ENCODE measurements around the gene SMURF1.
A peak's percentile ranks its signal among the peaks of the same experiment; 100 is the strongest.

SMURF1 gene

DNA sequence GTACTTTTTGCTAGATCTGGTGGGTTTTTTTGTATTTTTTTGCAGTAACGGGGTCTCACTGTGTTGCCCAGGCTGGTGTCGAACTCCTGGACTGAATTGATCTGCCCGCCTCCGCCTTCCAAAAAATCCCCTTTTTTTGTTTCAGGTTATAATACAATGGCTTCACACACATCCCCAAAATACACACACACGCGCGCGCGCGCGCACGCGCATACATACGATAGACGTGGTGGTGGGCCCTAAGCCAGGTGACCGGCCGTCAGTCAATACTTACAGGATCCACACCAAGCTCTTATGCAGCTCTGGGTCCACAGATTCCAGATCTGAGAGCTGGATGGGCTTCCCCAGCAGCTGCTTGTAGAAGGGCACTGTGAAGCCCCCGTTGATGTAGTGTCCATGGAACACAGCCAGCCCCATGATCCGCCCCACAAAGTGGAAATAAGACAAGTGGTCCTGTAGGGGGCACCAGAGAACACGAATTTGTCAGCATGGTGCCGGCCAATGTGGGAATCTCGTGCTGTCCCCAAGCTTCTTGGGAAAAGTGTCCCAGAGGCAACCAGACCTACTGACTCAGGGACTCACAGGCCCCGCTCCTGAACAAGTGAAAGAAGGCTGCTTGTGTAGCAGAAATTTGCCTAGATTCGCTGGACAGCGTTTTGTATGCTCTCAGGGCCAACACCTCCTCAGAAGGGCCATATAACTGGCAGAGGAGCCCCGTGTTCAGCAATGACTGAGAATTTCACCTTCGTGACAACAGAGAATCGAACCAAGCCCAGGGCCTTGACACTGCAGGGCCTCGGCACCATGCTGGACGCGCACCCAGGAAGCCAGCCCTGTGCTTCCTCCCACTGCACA, 103.6 kb downstream of the SMURF1 start:
- ATAC-seq, result peak; percentile 84
- TF ChIP-seq OSR1 (CRISPR knock-in tag; IDR thresholded peaks at IDR 0.05), result no peak
- TF ChIP-seq ZFP3 (CRISPR knock-in tag; IDR thresholded peaks at IDR 0.05), result 0 out of 2 replicates have a peak, but pooled peaks have one; percentile 11

DNA sequence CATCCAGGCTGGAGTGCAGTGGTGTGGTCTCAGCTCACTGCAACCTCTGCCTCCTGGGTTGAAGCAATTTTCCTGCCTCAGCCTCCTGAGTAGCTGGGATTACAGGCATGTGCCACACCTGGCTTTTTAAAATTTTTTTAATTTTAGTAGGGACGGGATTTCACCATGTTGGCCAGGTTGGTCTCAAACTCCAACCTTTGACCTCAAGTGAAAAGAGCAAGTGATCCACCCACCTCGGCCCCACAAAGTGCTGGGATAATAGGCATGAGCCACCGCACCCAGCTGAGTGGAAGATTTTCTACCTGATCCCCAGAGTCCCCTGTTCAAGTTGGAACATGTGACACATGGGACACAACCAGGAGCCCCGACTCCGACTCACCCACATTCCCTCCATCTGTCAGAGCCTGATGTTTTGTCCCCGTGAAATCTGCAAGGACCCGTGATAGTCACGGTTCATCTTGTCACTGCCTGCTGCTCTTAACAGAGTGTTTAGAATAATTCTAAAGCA, 104.5 kb downstream of the SMURF1 start:
- TF ChIP-seq ZFP3 (CRISPR knock-in tag; IDR thresholded peaks at IDR 0.05), result no peak
- no peak for TF ChIP-seq PPARA (CRISPR knock-in tag; IDR thresholded peaks at IDR 0.05; ENCODE audit: borderline replicate concordance)
- TF ChIP-seq, protein P1, sequence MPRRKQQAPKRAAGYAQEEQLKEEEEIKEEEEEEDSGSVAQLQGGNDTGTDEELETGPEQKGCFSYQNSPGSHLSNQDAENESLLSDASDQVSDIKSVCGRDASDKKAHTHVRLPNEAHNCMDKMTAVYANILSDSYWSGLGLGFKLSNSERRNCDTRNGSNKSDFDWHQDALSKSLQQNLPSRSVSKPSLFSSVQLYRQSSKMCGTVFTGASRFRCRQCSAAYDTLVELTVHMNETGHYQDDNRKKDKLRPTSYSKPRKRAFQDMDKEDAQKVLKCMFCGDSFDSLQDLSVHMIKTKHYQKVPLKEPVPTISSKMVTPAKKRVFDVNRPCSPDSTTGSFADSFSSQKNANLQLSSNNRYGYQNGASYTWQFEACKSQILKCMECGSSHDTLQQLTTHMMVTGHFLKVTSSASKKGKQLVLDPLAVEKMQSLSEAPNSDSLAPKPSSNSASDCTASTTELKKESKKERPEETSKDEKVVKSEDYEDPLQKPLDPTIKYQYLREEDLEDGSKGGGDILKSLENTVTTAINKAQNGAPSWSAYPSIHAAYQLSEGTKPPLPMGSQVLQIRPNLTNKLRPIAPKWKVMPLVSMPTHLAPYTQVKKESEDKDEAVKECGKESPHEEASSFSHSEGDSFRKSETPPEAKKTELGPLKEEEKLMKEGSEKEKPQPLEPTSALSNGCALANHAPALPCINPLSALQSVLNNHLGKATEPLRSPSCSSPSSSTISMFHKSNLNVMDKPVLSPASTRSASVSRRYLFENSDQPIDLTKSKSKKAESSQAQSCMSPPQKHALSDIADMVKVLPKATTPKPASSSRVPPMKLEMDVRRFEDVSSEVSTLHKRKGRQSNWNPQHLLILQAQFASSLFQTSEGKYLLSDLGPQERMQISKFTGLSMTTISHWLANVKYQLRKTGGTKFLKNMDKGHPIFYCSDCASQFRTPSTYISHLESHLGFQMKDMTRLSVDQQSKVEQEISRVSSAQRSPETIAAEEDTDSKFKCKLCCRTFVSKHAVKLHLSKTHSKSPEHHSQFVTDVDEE (CRISPR knock-in tag; IDR thresholded peaks at IDR 0.05), result no peak
- TF ChIP-seq ZFP30 (CRISPR knock-in tag; IDR thresholded peaks at IDR 0.05), result no peak
- TF ChIP-seq, protein P2, sequence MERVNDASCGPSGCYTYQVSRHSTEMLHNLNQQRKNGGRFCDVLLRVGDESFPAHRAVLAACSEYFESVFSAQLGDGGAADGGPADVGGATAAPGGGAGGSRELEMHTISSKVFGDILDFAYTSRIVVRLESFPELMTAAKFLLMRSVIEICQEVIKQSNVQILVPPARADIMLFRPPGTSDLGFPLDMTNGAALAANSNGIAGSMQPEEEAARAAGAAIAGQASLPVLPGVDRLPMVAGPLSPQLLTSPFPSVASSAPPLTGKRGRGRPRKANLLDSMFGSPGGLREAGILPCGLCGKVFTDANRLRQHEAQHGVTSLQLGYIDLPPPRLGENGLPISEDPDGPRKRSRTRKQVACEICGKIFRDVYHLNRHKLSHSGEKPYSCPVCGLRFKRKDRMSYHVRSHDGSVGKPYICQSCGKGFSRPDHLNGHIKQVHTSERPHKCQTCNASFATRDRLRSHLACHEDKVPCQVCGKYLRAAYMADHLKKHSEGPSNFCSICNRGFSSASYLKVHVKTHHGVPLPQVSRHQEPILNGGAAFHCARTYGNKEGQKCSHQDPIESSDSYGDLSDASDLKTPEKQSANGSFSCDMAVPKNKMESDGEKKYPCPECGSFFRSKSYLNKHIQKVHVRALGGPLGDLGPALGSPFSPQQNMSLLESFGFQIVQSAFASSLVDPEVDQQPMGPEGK (CRISPR knock-in tag; IDR thresholded peaks at IDR 0.05; ENCODE audit: borderline replicate concordance), result no peak
- TF ChIP-seq ARNTL (CRISPR knock-in tag; IDR thresholded peaks at IDR 0.05; ENCODE audit: borderline replicate concordance, low read depth), result no peak
- TF ChIP-seq TOX (CRISPR knock-in tag; IDR thresholded peaks at IDR 0.05; ENCODE audit: borderline replicate concordance), result no peak
- no peak for TF ChIP-seq BACH2 (CRISPR knock-in tag; IDR thresholded peaks at IDR 0.05; ENCODE audit: borderline replicate concordance)
- TF ChIP-seq, protein P3, sequence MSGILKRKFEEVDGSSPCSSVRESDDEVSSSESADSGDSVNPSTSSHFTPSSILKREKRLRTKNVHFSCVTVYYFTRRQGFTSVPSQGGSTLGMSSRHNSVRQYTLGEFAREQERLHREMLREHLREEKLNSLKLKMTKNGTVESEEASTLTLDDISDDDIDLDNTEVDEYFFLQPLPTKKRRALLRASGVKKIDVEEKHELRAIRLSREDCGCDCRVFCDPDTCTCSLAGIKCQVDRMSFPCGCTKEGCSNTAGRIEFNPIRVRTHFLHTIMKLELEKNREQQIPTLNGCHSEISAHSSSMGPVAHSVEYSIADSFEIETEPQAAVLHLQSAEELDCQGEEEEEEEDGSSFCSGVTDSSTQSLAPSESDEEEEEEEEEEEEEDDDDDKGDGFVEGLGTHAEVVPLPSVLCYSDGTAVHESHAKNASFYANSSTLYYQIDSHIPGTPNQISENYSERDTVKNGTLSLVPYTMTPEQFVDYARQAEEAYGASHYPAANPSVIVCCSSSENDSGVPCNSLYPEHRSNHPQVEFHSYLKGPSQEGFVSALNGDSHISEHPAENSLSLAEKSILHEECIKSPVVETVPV (CRISPR knock-in tag; IDR thresholded peaks at IDR 0.05), result no peak
- no peak for ATAC-seq

DNA sequence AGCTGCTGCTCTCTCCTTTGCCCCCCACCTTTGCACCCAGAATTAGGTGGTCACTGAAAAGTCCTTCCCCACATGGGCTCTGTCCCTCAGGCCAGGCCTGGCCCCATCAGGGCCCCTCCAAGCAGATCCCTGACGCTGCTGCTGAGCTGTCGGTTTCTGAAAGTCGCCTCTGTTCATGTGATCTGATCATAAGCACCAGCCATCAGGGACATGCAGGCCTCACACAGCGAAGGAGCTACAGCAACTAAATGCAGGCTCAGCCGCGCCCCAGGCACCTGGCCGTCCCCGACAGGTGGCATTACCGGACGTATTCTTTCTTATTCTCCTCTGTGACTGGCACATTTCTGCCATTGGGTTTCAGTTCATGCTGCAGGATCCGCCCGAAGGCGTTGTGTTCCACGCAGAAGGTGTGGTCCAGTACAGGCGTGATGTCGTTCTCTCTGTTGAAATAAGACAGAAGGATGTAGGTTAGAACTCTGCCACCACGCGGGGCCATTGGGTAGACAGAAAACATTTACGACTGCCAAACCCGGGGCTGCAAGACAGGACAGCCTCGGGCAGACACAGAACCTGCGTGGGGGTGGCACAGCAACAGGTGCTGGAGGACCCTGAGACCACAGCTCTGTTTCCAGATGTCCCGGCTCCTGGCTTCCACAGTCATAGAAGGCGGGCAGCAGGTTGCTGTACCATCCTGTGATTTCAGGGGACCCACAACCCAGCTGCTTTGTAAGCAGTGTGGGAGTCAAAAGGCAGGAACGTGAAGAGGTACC, 105.6 kb downstream of the SMURF1 start:
- ATAC-seq, result no peak
- TF ChIP-seq OSR1 (CRISPR knock-in tag; IDR thresholded peaks at IDR 0.05) (no peak), ISL1 (CRISPR knock-in tag; IDR thresholded peaks at IDR 0.05) (no peak), BACH2 (CRISPR knock-in tag; IDR thresholded peaks at IDR 0.05; ENCODE audit: borderline replicate concordance) (no peak), CSDC2 (CRISPR knock-in tag; IDR thresholded peaks at IDR 0.05) (no peak), ZNF8 (CRISPR knock-in tag; IDR thresholded peaks at IDR 0.05) (no peak), TCF4 (CRISPR knock-in tag; IDR thresholded peaks at IDR 0.05; ENCODE audit: borderline replicate concordance) (no peak), ZNF565 (CRISPR knock-in tag; conservative IDR thresholded peaks at IDR 0.05; ENCODE audit: low read depth) (no peak)
- TF ChIP-seq, protein P2 (CRISPR knock-in tag; IDR thresholded peaks at IDR 0.05; ENCODE audit: borderline replicate concordance), result no peak

DNA sequence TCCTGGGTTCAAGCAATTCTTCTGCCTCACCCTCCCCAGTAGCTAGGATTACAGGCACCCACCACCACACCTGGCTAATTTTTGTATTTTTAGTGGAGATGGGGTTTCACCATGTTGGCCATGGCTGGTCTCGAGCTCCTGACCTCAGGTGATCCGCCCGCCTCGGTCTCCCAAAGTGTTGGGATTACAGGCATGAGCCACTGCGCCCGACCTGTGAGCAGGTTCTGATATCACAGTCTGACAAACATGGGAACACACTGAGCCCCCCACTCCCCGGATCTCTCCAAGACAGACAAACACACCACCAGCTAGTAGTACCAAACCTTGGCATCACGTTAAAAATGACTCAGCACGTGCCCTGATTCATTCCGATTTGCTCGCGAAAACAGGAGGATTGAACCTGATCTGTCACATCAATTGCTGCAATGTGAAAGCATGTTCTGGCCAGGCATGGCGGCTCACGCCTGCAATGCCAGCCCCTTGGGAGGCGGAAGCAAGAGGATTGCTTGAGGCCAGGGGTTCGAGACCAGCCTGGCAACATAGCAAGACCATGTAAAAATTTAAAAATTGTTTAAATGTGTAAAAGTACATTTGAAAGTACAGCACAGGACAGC, 106.5 kb downstream of the SMURF1 start:
- ATAC-seq, result no peak
- TF ChIP-seq GLIS3 (CRISPR knock-in tag; IDR thresholded peaks at IDR 0.05) (no peak), ZNF70 (CRISPR knock-in tag; IDR thresholded peaks at IDR 0.05) (no peak), ZFP3 (CRISPR knock-in tag; IDR thresholded peaks at IDR 0.05) (no peak), ZFP30 (CRISPR knock-in tag; IDR thresholded peaks at IDR 0.05) (no peak), SNAI2 (CRISPR knock-in tag; IDR thresholded peaks at IDR 0.05) (no peak)
- TF ChIP-seq, protein P4, sequence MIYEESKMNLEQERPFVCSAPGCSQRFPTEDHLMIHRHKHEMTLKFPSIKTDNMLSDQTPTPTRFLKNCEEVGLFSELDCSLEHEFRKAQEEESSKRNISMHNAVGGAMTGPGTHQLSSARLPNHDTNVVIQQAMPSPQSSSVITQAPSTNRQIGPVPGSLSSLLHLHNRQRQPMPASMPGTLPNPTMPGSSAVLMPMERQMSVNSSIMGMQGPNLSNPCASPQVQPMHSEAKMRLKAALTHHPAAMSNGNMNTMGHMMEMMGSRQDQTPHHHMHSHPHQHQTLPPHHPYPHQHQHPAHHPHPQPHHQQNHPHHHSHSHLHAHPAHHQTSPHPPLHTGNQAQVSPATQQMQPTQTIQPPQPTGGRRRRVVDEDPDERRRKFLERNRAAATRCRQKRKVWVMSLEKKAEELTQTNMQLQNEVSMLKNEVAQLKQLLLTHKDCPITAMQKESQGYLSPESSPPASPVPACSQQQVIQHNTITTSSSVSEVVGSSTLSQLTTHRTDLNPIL (CRISPR knock-in tag; IDR thresholded peaks at IDR 0.05; ENCODE audit: low read depth), result no peak
- TF ChIP-seq, protein P1 (CRISPR knock-in tag; IDR thresholded peaks at IDR 0.05), result no peak
